NCI-H2196 treated with DMSO at 0.1 percent for 48 hours (cell line): ENCODE results near the gene IL1RAP.
"Not testable (repeated sequence)": the region's sequence is repeated elsewhere in the genome, so short reads cannot be mapped to it uniquely, and the experiment has no call there.

Experiments
- DNase-seq: peaks from one replicate; lab custom pipeline; 2025; ENCODE audit not compliant: unreplicated experiment; lab: John Stamatoyannopoulos, UW

Gene IL1RAP, protein sequence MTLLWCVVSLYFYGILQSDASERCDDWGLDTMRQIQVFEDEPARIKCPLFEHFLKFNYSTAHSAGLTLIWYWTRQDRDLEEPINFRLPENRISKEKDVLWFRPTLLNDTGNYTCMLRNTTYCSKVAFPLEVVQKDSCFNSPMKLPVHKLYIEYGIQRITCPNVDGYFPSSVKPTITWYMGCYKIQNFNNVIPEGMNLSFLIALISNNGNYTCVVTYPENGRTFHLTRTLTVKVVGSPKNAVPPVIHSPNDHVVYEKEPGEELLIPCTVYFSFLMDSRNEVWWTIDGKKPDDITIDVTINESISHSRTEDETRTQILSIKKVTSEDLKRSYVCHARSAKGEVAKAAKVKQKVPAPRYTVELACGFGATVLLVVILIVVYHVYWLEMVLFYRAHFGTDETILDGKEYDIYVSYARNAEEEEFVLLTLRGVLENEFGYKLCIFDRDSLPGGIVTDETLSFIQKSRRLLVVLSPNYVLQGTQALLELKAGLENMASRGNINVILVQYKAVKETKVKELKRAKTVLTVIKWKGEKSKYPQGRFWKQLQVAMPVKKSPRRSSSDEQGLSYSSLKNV

GRCh38 chr3:190513409-190514370 is at the start of gene IL1RAP:
TSS of gene IL1RAP (plus strand) at chr3:190514085. CDS start at chr3:190564290, 50,205 bp downstream.
- peak; percentile 55 for DNase-seq

- DNase-seq, result no peak
These were observed 46.0 kb upstream of the IL1RAP start for GRCh38 chr3:190467922-190468321.

DNA sequence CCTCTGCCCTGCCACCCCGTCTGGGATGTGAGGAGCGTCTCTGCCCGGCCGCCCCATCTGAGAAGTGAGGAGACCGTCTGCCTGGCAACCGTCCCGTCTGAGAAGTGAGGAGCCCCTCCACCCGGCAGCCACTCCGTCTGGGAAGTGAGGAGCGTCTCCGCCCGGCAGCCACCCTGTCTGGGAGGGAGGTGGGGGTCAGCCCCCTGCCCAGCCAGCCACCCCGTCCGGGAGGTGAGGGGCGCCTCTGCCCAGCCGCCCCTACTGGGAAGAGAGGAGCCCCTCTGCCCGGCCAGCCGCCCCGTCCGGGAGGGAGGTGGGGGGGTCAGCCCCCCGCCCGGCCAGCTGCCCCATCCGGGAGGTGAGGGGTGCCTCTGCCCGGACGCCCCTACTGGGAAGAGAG is 40.6 kb upstream of the IL1RAP start:
- not testable (repeated sequence) for DNase-seq

DNA sequence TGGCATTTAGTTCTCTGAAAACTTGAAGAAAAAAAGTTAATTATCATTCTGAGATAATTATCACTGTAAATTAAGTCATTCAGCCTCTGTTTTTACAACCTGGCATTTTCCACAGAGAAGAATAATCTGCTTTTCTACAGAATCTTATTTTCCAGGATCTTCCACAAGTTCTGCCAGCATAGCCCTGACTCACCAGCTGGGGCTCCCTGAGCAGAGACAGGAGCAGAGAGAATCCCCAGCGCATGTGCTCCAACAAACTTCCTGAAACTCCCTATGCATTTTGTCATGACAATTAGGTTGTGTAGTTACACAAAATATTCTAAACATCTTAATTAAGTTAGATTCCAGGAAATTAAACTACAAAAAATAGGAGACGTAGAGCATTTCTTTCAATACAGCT is 32.1 kb upstream of the IL1RAP start:
- DNase-seq, result no peak

DNA sequence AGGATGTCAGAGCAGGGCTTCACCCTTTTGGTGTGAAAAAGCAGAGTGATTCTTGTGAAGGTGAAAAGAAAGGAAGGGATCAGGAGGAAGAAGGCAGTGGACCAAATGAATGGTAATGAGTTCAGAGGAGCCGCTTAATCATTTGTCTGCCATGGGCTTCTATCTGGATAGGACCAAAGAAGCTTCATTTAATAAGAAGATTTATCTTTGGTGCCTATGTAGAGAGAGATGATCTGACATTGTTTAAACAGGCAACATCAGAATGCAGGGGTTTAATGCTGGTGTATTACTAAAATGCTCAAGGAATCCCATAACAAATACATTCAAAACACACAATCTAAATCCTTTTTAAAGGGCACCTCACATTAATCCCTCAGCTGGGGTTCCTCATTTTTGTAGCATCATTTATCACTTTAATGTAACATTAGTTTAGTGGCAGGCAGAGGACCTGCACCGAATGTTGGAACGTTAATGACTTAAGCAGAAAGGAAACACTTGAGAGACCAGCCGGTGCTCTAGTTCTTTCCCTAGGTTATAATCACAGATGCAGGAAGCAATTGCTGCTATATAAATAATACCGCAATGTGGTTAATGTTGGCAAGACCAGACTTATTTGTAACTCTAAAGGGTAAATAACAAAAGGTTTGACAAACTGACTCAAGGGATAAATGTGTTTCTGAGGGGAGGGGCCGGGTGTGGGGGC is 27.9 kb upstream of the IL1RAP start:
- DNase-seq, result no peak

DNA sequence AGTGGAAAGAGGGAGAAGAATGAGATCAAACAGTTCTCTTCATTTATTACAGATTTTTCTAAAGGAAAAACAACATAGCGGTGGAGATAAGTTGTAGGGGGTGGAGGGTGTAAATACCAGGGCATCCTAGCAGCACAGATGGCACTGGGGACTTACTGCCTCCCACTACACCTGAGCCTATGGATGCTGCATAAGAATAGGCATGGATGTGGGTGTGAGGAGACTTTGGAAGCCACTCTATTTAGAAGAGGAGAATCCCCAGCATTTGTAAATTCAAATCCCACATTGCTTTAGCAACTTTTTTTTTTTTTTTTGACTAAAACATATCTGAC is 27.4 kb upstream of the IL1RAP start:
- DNase-seq, result no peak

- no peak for DNase-seq
These were observed 26.8 kb upstream of the IL1RAP start for GRCh38 chr3:190486908-190487607.

GRCh38 chr3:190491533-190492054 is 22.3 kb upstream of the IL1RAP start:
- DNase-seq, result no peak

GRCh38 chr3:190492129-190492528 is 21.8 kb upstream of the IL1RAP start:
- DNase-seq, result no peak

DNA sequence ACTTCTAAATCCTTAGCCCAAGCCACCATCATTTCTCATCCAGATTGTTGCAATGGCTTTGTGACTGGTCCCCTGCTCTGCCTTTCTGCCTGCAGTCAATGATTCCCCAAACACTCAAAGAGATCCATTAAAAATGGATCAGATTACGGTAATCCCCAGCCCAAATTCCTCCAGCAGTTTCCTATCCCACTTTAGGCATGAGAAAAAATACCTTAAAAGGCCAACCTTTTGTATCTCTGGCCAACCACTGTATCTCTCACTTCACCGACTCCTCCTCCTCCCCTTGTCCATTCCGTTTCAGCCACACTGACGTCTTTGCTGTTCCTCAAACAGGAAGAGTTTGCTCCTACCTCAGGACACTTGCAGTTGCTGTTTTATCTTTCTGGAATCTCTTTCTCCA is 20.9 kb upstream of the IL1RAP start:
- DNase-seq, result no peak

DNA sequence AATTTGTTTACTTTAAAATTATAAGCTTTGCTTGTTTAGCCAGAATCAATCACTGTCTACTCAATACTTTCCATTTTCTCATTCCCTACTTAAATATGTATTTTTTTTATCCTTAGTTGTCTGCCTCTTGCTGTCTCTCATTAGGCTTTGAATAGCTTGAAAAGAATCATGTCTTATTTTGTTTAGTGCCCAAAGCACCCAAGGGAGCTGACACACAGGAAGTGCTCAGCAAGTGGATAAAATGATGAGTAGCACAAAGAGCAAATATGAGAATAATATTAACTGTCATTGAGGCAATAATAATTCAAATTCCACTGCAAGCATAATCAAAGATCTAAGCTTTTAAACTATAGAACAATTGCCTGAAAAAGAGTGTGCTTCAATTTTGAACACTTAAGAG is 19.0 kb upstream of the IL1RAP start:
- DNase-seq, result no peak

GRCh38 chr3:190495354-190495753 is 18.5 kb upstream of the IL1RAP start:
- no peak for DNase-seq

GRCh38 chr3:190495796-190496195 is 18.1 kb upstream of the IL1RAP start:
- no peak for DNase-seq

DNA sequence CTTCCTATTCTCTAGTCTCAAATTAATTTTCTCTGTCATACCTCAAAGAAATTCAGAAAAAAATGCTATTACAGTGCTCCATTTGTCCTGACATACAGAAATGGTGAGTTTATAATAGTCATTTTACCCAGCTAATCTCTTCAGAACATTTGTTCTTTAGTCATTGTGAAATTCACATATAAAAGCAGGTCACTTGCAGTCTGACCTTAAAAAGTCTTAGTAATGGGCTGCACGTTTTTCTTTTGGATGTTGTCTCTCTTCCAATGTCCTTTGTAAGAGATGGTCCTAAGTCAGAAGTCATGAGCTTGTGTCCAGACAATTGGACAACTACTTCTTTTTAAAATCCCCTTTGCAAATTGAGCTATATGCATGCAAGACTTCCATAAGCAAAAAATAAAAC is 17.0 kb upstream of the IL1RAP start:
- DNase-seq, result no peak

- no peak for DNase-seq
These were observed 16.1 kb upstream of the IL1RAP start for GRCh38 chr3:190497811-190498210.

GRCh38 chr3:190498293-190498692 is 15.6 kb upstream of the IL1RAP start:
- DNase-seq, result no peak

DNA sequence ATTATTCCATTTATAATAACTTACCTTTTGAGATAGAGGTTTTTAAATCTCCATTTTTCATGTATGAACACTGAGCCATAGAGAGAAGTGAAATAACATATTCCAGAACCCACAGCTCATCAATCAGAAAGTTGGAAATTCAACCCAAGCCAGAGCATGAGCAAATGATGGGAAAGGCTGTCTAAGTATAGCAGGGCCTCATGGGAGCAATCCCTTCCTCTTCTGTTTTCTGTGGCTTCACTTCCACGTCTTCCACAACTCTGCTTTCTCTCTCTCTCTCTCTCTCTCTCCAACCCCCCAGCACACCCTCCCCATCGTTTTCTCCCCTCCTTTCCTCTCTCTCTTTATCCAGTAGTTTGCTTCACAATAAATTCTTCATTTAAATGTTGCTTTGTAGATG is 14.8 kb upstream of the IL1RAP start:
- no peak for DNase-seq

GRCh38 chr3:190502946-190503345 is 10.9 kb upstream of the IL1RAP start:
- no peak for DNase-seq

GRCh38 chr3:190504354-190505125 is 9.3 kb upstream of the IL1RAP start:
- DNase-seq, result no peak
